LHCN-M2 (cell line): ENCODE results near the gene CR1. TPM values are rescaled to one million over a fixed set of nuclear protein-coding genes. Genes with fewer than 3 reads are reported as not detected.
"Not testable (repeated sequence)": the region's sequence is repeated elsewhere in the genome, so short reads cannot be mapped to it uniquely, and the experiment has no call there.

ENCODE experiments used
- DNase-seq: peaks from one replicate; pipeline ENCODE4 v3.0.0-alpha.2; 2012; ENCODE audit warnings: low read depth
- polyA plus RNA-seq: library from polyadenylated mRNA; unstranded; fragments of >200 nt; gene quantifications from one replicate; pipeline ENCODE4 v1.2.1, GENCODE V29; 2012; ENCODE audit warnings: missing spikeins
- total RNA-seq: library from RNA; depleted of rRNA; stranded (reverse); fragments of >200 nt; gene quantifications from 2 replicates; pipeline ENCODE4 v1.2.3, GENCODE V29; 2014; rRNA removed

Gene CR1
- total RNA-seq, result not detected in 2 replicates
- not detected for polyA plus RNA-seq

DNA sequence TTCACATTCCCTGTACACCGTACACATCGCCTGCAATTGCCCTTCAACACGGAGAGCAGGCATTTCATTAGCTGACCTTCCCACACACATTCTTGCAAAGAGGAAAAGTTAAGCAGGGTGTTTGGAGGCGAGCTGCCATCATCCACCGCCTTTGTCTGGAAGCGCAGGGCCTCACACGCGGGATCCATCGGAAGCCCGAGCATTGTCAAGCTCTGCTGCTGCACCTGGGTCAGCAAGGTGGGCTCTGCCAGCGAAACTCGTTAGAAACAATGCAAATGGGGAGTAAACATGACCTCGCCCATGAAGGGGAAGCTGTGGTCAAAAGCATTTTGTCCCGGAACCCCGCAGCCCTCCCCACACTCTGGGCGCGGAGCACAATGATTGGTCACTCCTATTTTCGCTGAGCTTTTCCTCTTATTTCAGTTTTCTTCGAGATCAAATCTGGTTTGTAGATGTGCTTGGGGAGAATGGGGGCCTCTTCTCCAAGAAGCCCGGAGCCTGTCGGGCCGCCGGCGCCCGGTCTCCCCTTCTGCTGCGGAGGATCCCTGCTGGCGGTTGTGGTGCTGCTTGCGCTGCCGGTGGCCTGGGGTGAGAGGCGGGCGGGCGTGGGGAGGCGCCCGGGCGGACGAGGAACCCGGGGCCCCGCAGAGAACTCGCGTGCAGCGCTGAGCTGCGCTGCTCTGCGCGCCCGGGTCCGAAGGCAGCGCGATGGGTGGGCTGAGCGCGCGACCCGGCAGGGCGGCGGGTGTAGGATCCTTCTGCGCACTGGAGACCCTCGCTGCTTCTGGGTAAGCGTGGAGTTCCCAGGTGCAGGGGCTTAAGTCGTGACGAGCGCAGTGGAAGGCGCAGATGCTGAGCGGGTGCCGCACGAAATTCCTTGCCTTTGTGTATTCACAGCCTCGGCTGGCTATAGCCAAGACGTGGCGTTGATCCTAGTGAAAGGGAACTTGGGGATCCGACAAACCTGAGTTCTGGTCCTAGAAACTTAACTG, at the start of gene CR1:
TSS of gene CR1 (plus strand) at position 357 of the 992 bp plus-strand sequence. CDS start at position 468, 111 bp downstream.
- no peak for DNase-seq

DNA sequence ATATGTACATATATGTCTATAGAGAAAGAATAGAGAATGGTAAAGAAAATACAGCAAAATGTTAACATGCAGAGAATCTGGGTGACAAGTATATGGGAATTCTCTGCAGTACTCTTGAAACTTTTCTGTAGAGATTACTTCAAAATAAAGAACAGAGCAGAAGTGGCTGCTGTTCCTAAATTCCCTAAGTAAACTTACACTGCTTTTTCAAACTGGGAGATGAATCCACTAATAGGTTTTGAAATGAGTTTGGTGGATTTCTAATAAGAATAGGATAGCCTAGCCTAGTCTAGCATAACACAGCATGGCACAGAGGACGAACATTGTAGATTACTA, 42.3 kb upstream of the CR1 start:
- DNase-seq, result no peak

DNA sequence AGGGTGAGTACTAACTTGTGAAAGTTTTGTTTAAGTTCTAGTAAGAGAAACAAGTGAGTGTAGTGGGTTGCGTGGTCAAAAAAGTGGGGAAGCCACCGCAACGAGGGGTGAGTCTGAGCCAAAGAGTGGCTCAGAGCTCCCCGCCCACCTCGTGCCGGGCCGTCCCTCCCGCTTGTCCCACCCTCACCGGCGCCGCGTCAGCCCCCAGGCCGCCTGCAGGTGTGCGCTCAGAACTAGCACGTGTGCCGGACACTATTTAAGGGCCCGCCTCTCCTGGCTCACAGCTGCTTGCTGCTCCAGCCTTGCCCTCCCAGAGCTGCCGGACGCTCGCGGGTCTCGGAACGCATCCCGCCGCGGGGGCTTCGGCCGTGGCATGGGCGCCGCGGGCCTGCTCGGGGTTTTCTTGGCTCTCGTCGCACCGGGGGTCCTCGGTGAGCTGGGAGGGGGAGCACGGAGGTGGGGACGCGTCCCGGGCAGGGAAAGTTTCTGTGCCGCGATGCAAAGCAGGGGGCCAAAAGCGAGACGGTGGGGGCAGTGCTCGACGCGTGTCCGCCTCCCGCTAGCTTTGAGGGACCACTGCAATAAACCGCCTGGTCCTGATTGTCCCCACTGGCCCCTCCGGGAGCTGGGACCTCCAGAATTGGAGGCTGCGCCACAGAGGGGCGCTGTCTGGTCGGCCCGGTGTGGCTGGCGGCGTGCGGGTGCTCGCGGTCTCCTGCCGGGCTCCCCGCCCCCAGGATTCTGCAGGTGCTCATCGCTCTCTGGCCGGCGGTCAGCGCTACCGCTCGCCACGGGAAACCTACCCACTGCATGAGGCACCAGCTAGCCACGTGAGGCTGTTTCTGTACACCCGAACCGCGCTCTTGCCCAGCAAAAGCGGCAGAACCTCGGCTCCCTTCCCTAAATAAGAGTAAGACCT, 41.7 kb upstream of the CR1 start, which contains the start of gene CR2:
TSS of gene CR2 (plus strand) at position 283 of the 919 bp plus-strand sequence. CDS start at position 374, 91 bp downstream.
- no peak for DNase-seq

DNA sequence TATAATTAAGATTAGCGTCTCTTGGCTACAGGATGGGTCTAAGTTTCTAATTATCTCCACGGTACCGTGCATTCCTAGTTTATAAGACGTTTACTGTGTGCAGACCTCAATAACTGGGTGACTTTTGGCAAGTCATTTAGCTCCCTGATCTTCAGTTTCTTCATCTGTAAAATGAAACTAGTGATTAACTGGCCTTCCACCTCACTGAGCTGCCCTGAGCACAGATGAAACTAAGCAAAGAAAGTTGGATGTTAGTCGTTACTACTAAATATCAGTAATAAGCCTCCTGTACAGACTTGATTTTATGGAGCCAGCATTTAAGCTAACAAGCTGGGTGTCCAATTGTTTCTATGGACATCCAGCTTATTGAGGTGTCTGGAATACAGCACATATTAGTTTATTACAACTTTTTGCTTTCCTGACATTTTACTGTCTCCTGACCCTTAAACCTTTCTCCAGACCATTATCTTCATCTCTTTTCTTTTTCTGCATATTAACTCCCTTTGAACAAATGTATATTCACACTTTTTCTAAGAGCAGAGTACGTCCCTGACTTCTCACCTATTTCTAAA, 40.7 kb upstream of the CR1 start:
- no peak for DNase-seq

DNA sequence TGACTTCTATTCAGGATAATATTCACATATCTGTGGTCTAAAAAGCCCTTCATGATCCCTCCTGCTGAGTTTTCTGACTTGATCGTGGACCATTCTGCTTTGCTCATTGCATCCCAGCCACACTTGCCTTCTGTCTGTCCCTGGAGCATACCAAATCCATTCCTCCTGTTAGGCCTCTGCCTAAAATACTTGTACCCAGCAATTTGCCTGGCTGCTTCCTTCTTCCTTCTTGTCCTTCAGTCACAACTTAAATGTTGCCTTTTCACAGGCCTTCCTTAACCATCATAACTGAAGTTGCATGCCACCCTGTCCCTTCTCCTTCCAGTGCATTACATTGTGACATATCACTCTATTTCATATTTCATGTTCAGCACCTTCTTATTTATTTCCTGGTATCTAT, 37.5 kb upstream of the CR1 start:
- no peak for DNase-seq

DNA sequence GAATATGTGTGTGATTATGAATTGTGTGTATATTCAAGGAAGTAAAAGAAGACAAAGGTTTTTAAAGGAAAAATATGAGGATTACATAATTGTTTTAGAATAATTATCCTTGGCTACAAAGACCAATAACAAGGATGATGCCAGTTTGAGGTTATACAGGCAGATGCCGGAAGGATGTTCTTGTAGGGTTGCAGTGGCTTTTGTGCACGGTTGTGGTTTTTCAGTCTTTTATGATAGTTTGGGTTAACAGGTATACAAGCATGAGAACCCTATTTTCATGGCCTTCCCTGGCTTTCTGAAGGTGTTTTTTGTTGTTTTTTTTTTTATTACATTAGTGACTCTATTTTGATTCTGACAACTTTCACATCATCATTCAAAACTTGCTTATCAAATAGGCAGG, 36.9 kb upstream of the CR1 start:
- DNase-seq, result no peak

DNA sequence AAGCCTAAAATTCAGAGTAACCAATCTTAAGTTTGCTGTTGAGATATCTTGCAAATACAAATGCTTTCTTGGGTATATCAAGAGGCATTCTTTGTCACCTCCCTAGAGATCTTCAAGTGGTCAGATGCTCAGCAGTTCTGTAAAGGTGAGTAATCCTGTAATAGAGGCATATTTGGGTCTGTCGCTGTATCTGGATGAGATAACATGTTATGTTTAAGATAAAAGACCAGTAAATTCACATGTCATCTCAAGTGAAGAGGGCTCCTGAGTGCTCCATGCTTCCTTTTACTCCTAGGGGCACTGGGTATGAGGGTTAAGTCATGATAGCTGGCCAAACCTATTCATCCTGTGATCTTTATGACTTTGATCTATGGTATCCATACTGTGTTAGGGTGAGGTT, 34.3 kb upstream of the CR1 start:
- DNase-seq, result no peak

DNA sequence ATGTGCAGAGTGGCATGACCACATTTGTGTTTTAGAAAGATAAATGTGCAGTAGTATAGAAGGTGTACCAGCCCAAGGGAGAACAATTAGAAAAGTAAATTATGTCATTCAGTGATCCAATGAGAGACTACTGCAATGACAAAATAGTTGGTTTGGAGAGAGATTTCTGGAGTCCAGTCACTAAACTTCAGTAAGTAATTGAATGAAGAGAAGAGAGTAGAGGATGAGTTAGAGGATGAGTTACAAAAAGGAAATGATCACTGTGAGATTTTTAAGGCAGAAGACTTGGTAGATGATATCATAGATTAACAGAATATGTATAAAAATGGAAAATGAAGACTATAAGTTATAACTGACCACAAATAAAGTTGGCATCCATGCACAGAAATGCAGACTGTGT, 33.4 kb upstream of the CR1 start:
- no peak for DNase-seq

DNA sequence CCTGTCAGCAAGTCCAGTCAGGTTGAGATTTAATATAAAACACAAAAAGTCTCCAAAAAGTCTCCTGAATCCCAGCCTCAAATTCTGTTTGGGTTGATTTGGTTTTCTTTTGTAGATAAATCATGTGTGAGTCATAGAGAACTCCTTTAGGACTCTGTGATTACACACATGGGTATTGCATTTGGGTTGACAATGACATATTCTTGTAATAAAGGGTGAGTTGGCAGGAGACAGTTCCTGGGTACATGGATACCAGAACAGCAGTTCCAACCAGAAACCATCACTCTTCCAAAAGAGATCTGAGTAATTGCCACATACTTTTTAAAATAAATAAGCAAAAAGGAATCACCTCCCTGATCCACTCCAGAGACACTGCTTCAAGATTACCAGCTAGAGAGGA, 32.9 kb upstream of the CR1 start:
- peak; percentile 19 for DNase-seq

DNA sequence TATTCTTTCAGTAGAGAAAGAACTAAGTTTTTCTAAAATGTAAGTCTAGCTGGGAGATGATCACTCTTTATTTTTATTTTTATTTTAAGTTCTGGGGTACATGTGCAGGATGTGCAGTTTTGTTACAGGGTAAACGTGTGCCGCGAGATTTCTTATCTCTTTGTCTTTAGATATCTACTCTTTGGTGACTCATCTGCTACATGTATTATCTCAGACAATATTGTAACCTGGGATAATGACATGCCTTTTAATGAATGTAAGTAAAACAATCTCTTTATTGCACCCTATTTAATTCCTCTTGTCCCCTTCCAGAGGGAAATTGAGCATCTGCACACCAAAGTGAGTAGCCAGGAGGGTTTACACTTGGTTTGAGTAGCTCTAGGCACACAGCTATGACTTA, 32.4 kb upstream of the CR1 start:
- DNase-seq, result no peak

DNA sequence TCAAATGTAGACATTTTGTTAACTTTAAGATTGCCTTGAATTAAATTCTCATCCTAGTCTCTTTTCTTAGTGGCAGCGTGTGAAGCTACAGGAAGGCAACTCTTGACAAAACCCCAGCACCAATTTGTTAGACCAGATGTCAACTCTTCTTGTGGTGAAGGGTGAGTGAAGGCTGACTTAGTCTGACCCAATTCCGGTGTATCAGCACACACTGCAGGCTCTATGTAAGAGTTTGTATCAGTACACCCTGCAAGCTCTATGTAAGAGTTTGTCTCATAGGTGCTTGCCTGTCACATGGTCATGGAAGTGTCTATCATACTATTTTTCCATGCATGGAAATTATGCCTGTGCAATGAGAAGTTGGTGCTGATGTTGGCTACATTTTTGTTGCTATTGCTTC, 25.0 kb upstream of the CR1 start:
- DNase-seq, result no peak

DNA sequence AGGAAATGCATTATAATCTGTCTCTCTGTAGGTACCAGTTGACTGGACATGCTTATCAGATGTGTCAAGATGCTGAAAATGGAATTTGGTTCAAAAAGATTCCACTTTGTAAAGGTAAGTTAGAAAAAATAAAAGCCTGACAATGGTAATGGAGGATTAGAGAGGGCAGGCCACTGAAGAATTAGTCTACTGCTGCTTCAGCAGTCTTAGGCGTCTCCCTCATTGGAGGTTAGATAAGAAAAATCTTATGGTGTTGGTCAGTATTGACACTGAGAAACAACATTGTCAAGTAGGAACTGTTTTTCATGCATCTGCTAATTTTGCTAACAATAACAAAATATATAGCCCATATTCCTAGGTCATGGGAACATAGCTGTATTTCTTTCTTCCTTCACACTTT, 21.7 kb upstream of the CR1 start:
- DNase-seq, result no peak

DNA sequence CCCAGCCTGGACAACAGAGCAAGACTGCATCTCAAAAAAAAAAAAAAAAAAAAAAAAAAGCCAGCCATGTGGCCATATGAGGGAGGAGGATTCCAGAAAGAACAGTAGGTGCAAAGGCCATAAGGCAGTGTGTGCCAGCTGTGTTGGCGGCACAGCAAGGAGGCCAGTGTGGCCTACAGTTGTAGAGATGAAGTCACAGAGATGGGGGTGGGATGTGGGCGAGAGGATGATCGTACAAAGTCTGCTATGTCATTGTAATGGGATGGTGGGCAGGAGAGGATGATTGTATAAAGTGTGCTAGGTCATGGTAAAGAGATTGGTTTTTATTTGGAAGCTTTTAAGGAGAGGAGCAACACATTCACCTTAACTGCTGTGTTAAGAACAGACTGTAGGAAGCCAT, 9.8 kb upstream of the CR1 start:
- no peak for DNase-seq

DNA sequence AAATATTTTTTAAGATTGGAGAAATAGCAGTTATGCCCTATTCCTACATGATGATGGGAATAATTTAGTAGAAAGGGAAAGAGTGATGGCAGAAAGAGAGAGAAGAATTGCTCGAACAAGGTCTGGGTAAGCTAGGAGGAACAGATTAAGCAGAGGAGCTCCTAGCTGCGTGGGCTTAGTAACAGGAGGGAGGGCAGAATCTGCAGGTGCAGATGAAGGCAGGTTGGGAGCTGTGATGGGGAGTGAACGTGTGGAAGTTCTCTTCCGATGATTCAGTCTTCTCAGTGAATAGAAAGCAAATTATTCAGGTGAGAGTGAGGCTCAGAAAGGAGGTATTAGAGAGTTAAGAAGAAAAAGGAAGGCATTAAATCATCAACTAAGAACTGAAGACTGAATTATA, 8.3 kb upstream of the CR1 start:
- no peak for DNase-seq

DNA sequence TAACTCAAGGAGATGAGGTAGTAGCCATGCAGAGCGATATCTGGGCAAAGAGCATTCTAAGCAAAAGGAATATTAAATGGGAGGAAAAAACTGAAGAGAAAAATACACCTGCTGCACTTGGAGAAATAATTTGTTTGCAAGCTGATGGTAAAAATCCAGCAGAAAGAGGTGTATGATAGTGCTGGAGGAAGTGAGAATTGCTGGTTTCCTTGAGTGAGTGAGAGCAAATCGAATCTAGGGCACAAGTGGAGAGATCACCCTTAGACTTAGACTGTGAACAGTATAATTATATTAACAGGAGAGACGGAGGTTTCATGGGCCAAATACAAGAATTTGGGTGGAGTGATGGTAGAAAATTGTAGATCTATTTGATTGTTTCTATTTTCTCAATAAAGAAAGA, 2.7 kb upstream of the CR1 start:
- no peak for DNase-seq

DNA sequence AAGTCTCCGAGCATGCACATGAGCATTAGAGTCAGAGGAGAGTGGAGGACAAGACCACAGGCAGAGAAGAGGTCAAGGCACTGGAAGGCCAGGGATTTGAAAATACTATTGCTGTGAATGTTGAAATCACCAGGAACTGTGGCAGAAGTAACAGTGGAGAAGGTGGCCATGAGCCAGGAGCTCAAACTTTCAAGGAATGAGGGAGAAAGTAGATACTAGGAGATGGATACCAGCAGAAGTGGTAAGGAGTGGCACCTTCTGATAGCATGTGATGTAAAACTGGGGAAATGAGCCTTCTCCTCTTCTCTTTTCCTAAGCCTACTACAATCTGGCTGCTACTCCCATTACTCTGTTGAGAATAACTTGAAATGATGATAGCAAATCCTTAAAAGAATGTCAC, 1.8 kb upstream of the CR1 start:
- DNase-seq, result no peak

DNA sequence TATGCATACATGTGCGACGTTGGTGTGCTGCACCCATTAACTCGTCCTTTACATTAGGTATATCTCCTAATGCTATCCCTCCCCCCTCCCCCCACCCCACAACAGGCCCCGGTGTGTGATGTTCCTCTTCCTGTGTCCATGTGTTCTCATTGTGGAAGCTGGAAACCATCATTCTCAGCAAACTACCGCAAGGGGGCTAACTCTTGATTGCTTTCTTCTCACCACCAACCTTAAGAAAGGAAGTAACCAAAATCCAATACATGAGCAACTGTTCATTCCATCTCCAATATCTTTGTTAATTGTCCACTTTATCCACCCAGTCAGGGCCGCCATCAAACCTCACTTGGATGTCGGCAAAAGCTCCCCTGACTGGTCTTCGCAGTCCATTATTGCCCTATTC, 676 bp upstream of the CR1 start:
- DNase-seq, result not testable (repeated sequence)

DNA sequence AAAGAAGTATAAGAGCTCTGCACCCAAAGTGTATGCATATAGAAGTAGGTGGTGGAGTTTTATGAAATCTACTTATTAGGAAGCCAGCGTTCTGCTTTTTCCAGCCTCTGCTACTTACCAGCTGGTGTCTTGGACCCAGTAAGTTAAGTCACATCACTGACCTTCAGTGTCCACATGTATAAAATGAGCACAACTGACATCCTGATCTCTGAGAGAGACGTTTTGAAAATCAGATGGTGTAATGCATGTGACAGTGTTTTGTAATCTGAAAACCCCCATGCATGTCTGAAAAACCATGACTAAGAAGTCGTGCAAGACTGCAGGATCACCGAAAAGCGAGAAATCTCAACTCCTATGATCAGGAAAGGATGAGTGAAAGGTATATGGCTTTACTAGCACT, 2.0 kb downstream of the CR1 start:
- DNase-seq, result no peak

DNA sequence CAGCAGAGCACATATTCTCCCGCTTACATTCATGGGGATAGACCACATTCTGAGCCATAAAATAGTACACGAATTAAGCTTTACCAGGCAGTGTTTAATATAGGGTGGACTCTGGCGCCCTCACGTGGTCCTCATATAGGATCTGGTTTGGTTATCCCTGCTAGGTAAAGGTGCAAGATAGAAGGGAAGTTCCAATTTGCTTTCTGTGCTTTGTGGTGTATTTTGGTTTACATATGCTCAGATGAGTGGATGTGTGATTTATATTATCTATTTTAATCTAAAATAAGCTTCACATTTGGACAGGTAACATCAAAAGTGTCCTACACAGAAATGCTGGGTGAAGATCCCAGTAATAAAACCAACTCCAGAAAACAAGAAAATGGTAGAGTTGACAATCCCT, 3.6 kb downstream of the CR1 start:
- DNase-seq, result peak; percentile 54

DNA sequence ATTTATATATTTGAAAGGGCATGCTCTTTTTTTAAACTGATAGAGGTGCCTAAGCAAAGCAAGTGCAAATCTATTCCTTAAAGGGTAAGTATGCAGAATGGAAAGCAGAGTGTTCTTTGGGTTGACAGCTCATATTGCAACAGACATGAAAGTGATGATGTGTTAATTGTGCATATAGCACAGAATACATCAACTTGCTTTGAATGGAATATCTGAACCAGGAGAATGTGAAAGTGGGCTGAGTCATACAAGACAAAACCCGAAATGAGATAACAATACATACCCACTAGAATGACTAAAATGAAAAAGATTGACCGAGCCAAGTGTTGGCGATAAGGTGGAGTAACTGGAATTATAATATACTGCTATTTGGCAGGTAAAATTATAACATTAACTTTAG, 4.3 kb downstream of the CR1 start:
- DNase-seq, result no peak

DNA sequence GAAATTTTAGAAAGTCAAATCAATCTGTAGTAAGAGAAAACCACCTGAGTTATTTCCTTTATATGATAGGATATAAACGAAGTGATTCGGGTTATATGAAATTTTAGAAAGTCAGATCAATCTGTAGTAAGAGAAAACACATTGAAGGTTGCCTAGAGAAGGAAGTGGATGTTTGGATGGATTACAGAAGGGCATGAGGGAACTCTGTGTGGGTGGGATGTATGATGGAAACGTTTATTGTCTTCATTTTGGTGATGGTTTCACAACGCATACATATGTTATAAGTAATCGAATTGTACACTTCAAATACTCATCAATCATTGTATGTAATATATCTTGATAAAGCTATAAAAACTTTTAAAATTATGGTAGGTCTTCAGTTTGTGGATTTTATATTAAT, 5.1 kb downstream of the CR1 start:
- DNase-seq, result no peak

DNA sequence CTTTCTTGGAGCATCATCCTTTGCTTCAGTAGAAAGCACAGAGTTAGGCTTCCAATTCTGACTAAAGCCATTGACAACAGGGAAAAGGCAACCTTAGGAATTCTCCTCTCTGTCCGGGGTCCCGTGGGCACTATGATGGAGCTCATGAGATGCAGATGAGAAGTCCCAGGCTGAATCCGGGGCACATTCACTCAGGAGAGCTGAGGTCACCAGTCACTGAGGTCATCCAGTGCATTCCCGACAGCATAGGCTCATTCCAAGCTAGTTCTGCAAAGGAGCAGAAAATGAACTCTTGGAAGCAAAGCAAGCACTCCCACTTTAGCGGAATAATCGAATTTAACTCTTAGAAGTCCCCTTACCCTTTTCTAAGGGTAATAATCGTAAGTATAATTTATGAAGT, 6.8 kb downstream of the CR1 start:
- no peak for DNase-seq
